ENCODE results near the gene CDKL2.

The CDKL2 gene

GRCh38 chr4:75643651-75644050 lies 13.3 kb upstream of the CDKL2 start:
- no peak for DNase-seq (ENCODE audit: low read depth in 4 of 4, low spot score in 1 of 4)

- DNase-seq (ENCODE audit: low read depth in 4 of 4, low spot score in 1 of 4), result no peak
Measured at GRCh38 chr4:75639124-75639695, 8.9 kb upstream of the CDKL2 start.

GRCh38 chr4:75637827-75638226 lies 7.5 kb upstream of the CDKL2 start:
- no peak for DNase-seq (ENCODE audit: low read depth in 4 of 4, low spot score in 1 of 4)

GRCh38 chr4:75637176-75637575 lies 6.8 kb upstream of the CDKL2 start:
- no peak for DNase-seq (ENCODE audit: low read depth in 4 of 4, low spot score in 1 of 4)

- no peak for DNase-seq (ENCODE audit: low read depth in 4 of 4, low spot score in 1 of 4)
Measured at GRCh38 chr4:75634951-75635350, 4.6 kb upstream of the CDKL2 start.

GRCh38 chr4:75634281-75634680 lies 4.0 kb upstream of the CDKL2 start:
- no peak for DNase-seq (ENCODE audit: low read depth in 4 of 4, low spot score in 1 of 4)

- DNase-seq (ENCODE audit: low read depth in 4 of 4, low spot score in 1 of 4), result no peak
Measured at GRCh38 chr4:75633846-75634245, 3.5 kb upstream of the CDKL2 start.

- no peak for DNase-seq (ENCODE audit: low read depth in 4 of 4, low spot score in 1 of 4)
Measured at GRCh38 chr4:75630937-75631329, 605 bp upstream of the CDKL2 start.

- DNase-seq (ENCODE audit: low read depth in 4 of 4, low spot score in 1 of 4), result no peak
Measured at GRCh38 chr4:75629239-75629638, 1.1 kb downstream of the CDKL2 start.

GRCh38 chr4:75623026-75623425 lies 7.3 kb downstream of the CDKL2 start:
- no peak for DNase-seq (ENCODE audit: low read depth in 4 of 4, low spot score in 1 of 4)

- DNase-seq (ENCODE audit: low read depth in 4 of 4, low spot score in 1 of 4), result no peak
Measured at GRCh38 chr4:75621715-75622114, 8.6 kb downstream of the CDKL2 start.

- no peak for DNase-seq (ENCODE audit: low read depth in 4 of 4, low spot score in 1 of 4)
Measured at GRCh38 chr4:75612306-75612705, 18.0 kb downstream of the CDKL2 start.

GRCh38 chr4:75605928-75606327 lies 24.4 kb downstream of the CDKL2 start:
- DNase-seq (ENCODE audit: low read depth in 4 of 4, low spot score in 1 of 4), result no peak

- DNase-seq (ENCODE audit: low read depth in 4 of 4, low spot score in 1 of 4), result no peak
Measured at GRCh38 chr4:75599647-75600046, 30.7 kb downstream of the CDKL2 start.

- DNase-seq (ENCODE audit: low read depth in 4 of 4, low spot score in 1 of 4), result no peak
Measured at GRCh38 chr4:75598390-75598789, 31.9 kb downstream of the CDKL2 start.

GRCh38 chr4:75596061-75596460 lies 34.3 kb downstream of the CDKL2 start:
- DNase-seq (ENCODE audit: low read depth in 4 of 4, low spot score in 1 of 4), result no peak

- no peak for DNase-seq (ENCODE audit: low read depth in 4 of 4, low spot score in 1 of 4)
Measured at GRCh38 chr4:75593393-75593792, 36.9 kb downstream of the CDKL2 start.

- no peak for DNase-seq (ENCODE audit: low read depth in 4 of 4, low spot score in 1 of 4)
Measured at GRCh38 chr4:75584067-75584466, 46.3 kb downstream of the CDKL2 start.

- DNase-seq (ENCODE audit: low read depth in 4 of 4, low spot score in 1 of 4), result no peak
Measured at GRCh38 chr4:75567725-75568124, 62.6 kb downstream of the CDKL2 start.

GRCh38 chr4:75566911-75567310 lies 63.4 kb downstream of the CDKL2 start:
- no peak for DNase-seq (ENCODE audit: low read depth in 4 of 4, low spot score in 1 of 4)

GRCh38 chr4:75565481-75565880 lies 64.8 kb downstream of the CDKL2 start:
- no peak for DNase-seq (ENCODE audit: low read depth in 4 of 4, low spot score in 1 of 4)

- DNase-seq (ENCODE audit: low read depth in 4 of 4, low spot score in 1 of 4), result no peak
Measured at GRCh38 chr4:75564023-75564422, 66.3 kb downstream of the CDKL2 start.

- DNase-seq (ENCODE audit: low read depth in 4 of 4, low spot score in 1 of 4), result no peak
Measured at GRCh38 chr4:75561789-75562188, 68.5 kb downstream of the CDKL2 start.

- DNase-seq (ENCODE audit: low read depth in 4 of 4, low spot score in 1 of 4), result no peak
Measured at GRCh38 chr4:75557696-75558095, 72.6 kb downstream of the CDKL2 start.
